Vagina (tissue), 2 donors: Measurements from ENCODE around the gene GRAMD1B. TPM values are rescaled to one million over a fixed set of nuclear protein-coding genes. Genes with fewer than 3 reads are reported as not detected.
A peak's percentile ranks its signal among the peaks of the same experiment; 100 is the strongest.

Source experiments
- DNase-seq, 2 donors: peaks; one replicate each; pipeline ENCODE4 v3.0.0-alpha.2; 2017; ENCODE audit errors: extremely low spot score in 2 of 2
- H3K27ac ChIP-seq: fragments of 200-600 bp; sonication (generic); one replicate; pipeline ENCODE4 v1.5.1; 2019
- H3K27me3 ChIP-seq: fragments of 200-600 bp; sonication (generic); one replicate; pipeline ENCODE4 v1.5.1; 2019
- H3K36me3 ChIP-seq, 2 donors: fragments of 200-600 bp; sonication (generic); one replicate each; pipeline ENCODE4 v1.5.1; 2017 to 2019
- H3K4me1 ChIP-seq: fragments of 200-600 bp; sonication (generic); one replicate; pipeline ENCODE4 v1.5.1; 2019
- H3K4me3 ChIP-seq, 2 donors: fragments of 200-600 bp; sonication (generic); 1 replicate in 1 of 2; 2 replicates in 1 of 2; pipeline ENCODE4 v1.5.1; 2016 to 2019
- H3K9me3 ChIP-seq: fragments of 200-600 bp; sonication (generic); one replicate; pipeline ENCODE4 v1.5.1; 2019
- POLR2A ChIP-seq, 2 donors: fragments of 450-650 bp; IDR thresholded peaks; one replicate each; pipeline ENCODE4 v1.6.1; 2017; ENCODE audit warnings: antibody characterized with exemption in 2 of 2, mild to moderate bottlenecking in 2 of 2, moderate library complexity in 2 of 2
- POLR2AphosphoS5 ChIP-seq, 2 donors: sonication (generic); formaldehyde crosslinking; IDR thresholded peaks; one replicate each; pipeline ENCODE4 v1.9.0; 2017; ENCODE audit warnings: antibody characterized with exemption in 2 of 2, mild to moderate bottlenecking in 2 of 2, low read depth in 1 of 2; ENCODE audit not compliant: insufficient read depth in 1 of 2
- intact Hi-C: fragments of 100-400 bp; cut with DNase I; formaldehyde crosslinking; loops from one replicate; pipeline ENCODE4 v1.15.1; 2023
- total RNA-seq: library from RNA; depleted of rRNA; stranded (reverse); fragments of >200 nt; gene quantifications from one replicate; pipeline ENCODE4 v1.2.3, GENCODE V29; 2016
- TF ChIP-seq, protein P1 (sequence below), 3 experiments: fragments of 450-650 bp in 2 of 3; fragments of 200-600 bp in 1 of 3; sonication (generic) in 1 of 3; IDR thresholded peaks; one replicate each; pipeline ENCODE4 v1.5.1; 2017 to 2019; ENCODE audit warnings: antibody characterized with exemption in 3 of 3, mild to moderate bottlenecking in 2 of 3, moderate library complexity in 2 of 3

Gene GRAMD1B
- total RNA-seq, 1 donor from 2014 or later, result 4.9 TPM

DNA sequence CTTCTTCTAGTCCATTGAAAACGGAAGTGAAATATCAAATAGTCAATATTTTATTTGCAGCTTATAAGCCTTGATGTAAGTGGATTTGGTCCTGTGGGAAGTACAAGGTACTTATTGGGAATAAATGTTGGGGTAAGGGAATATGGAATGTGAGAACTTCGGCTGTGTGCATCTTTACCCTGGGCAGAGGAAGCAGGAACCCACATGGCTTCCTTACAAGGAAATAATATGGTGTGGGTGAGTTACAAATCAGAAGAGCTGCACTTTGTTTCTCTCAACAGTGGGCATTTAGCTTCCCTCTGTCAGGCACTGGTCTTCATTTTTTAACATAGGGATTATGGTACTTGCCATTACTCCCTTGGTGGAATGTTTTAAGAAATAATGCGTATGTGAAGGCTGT is 146.4 kb downstream of the GRAMD1B start:
- no peak overlapping the region for H3K4me3 ChIP-seq
- no peaks in the 10 kb centered on the region for H3K27me3 ChIP-seq
- H3K36me3 ChIP-seq, result no peaks in the 10 kb centered on the region
- no peaks in the 10 kb centered on the region for H3K9me3 ChIP-seq
- H3K27ac ChIP-seq, result no peak overlapping the region
- DNase-seq, result no peak
- TF ChIP-seq, protein P1, sequence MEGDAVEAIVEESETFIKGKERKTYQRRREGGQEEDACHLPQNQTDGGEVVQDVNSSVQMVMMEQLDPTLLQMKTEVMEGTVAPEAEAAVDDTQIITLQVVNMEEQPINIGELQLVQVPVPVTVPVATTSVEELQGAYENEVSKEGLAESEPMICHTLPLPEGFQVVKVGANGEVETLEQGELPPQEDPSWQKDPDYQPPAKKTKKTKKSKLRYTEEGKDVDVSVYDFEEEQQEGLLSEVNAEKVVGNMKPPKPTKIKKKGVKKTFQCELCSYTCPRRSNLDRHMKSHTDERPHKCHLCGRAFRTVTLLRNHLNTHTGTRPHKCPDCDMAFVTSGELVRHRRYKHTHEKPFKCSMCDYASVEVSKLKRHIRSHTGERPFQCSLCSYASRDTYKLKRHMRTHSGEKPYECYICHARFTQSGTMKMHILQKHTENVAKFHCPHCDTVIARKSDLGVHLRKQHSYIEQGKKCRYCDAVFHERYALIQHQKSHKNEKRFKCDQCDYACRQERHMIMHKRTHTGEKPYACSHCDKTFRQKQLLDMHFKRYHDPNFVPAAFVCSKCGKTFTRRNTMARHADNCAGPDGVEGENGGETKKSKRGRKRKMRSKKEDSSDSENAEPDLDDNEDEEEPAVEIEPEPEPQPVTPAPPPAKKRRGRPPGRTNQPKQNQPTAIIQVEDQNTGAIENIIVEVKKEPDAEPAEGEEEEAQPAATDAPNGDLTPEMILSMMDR (IDR thresholded peaks at IDR 0.05), result no peak
- TF ChIP-seq POLR2AphosphoS5 (IDR thresholded peaks at IDR 0.05; ENCODE audit: insufficient read depth in 1 of 2, low read depth in 1 of 2), result no peak
- H3K4me1 ChIP-seq, result no peaks in the 10 kb centered on the region
- intact Hi-C loops, result no loop called here

DNA sequence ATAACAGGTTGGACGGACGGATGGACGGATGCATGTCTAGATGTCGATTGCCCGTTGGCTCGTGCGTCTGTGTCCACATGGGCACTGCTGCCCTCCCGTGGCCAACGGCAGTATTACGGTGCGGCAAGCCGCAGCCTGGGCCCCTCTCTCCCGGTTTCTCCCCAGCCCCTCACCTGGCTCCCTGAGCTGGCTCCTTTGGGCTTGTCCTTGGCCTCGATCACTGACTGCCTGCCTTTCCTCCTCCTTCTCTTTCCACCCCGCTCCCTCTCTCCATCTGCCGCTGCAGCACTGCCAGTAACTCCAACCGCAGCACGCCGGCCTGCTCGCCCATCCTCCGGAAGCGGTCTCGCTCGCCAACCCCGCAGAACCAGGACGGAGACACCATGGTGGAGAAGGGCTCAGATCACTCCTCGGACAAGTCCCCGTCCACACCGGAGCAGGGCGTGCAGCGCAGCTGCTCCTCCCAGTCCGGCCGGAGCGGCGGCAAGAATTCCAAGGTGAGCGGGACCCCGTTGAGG is 147.1 kb downstream of the GRAMD1B start:
- no peak overlapping the region for H3K4me3 ChIP-seq
- no peaks in the 10 kb centered on the region for H3K27me3 ChIP-seq
- no peak for DNase-seq
- TF ChIP-seq, protein P1 (IDR thresholded peaks at IDR 0.05), result peak; percentile 64 to 73 (median 73)
- TF ChIP-seq POLR2AphosphoS5 (IDR thresholded peaks at IDR 0.05; ENCODE audit: insufficient read depth in 1 of 2, low read depth in 1 of 2), result no peak
- TF ChIP-seq POLR2A (IDR thresholded peaks at IDR 0.05), result no peak
- H3K27ac ChIP-seq, result no peak overlapping the region
- no peaks in the 10 kb centered on the region for H3K9me3 ChIP-seq
- no peaks in the 10 kb centered on the region for H3K36me3 ChIP-seq
- no peaks in the 10 kb centered on the region for H3K4me1 ChIP-seq
- intact Hi-C loops, result no loop called here

DNA sequence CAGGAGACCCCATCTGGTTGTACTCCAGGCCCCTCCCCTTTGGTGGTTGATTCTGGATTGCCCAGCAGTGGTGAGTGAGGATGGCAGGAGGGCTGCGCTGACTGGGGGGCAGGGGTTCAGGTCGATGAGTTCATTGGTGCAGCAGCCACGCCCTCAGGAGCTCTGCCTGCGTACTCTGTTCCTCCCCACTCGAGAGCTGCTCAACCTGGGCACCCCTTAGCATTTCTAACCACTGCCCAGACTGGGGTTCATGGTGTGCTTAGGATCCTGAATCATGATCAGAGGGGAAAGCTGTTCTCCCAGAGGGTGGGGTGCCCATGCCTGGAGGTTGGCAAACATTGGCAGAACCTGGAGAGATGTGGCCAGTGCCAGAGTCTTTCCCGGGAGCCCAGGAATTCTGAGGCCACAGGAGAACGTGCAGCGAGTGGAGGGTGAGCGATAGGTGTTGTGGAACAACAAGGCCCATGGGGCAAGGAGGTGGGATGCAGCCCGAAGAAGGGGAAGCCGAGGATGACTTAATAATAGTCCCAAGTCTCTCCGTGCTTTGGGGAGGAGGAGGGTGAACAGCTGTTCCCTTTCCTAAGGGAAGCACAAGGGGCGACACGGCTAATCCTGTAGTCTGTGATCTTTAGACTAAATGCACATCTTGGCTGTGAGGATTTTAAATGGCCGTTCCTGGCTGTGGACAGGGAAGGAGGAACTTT is 148.9 kb downstream of the GRAMD1B start:
- Histone ChIP-seq H3K9me3 (no peaks in the 10 kb centered on the region), H3K4me1 (no peaks in the 10 kb centered on the region), H3K27me3 (no peaks in the 10 kb centered on the region), H3K27ac (no peak overlapping the region), H3K36me3 (no peaks in the 10 kb centered on the region), H3K4me3 (no peak overlapping the region)
- intact Hi-C loops, result no loop called here
- TF ChIP-seq, protein P1 (IDR thresholded peaks at IDR 0.05), result no peak
- TF ChIP-seq POLR2AphosphoS5 (IDR thresholded peaks at IDR 0.05; ENCODE audit: insufficient read depth in 1 of 2, low read depth in 1 of 2), result no peak
- no peak for TF ChIP-seq POLR2A (IDR thresholded peaks at IDR 0.05)
- DNase-seq, result no peak

DNA sequence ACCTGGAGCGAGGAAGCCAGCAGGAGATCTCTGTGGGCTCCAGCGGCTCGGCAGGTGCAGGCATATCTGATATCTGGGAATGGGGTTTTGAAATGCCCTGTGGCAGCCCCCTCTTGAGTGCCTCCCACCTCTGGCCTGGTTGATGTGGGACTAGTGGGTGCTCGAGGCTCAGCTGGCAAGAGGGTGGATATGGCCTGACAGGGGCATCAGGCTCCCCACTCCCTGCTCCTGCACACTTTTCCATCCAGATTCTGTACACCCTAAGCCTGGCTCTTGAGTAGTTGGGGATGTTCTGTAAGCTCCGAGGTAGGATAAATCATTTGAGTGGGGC is 149.4 kb downstream of the GRAMD1B start:
- H3K27me3 ChIP-seq, result no peaks in the 10 kb centered on the region
- no peak overlapping the region for H3K4me3 ChIP-seq
- intact Hi-C loops, result no loop called here
- H3K27ac ChIP-seq, result no peak overlapping the region
- TF ChIP-seq, protein P1 (IDR thresholded peaks at IDR 0.05), result no peak
- no peak for TF ChIP-seq POLR2A (IDR thresholded peaks at IDR 0.05)
- no peaks in the 10 kb centered on the region for H3K9me3 ChIP-seq
- no peak for DNase-seq
- no peaks in the 10 kb centered on the region for H3K36me3 ChIP-seq
- H3K4me1 ChIP-seq, result no peaks in the 10 kb centered on the region

DNA sequence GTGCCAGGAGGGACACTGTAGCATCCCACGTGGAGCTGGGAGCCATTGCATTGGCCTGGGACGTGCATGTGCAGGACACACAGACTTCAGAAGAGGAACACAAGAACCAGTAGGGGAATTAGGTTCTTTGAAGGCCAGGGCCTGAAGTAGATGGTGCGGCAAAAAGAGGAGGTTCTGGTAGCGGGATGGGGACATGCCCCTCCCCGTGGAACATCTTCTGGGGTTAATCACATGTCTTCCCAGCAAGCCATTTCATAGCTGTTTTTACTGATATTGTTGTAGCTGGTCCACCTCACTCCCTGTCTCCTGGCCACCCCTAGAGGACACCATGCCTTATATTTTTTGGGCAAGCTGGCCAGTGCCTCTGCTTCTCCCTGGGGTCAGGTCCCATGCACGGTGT is 150.1 kb downstream of the GRAMD1B start:
- H3K27me3 ChIP-seq, result no peaks in the 10 kb centered on the region
- H3K9me3 ChIP-seq, result no peaks in the 10 kb centered on the region
- no peak overlapping the region for H3K4me3 ChIP-seq
- no peak overlapping the region for H3K27ac ChIP-seq
- H3K4me1 ChIP-seq, result peaks cover 2% of the 10 kb centered on the region
- H3K36me3 ChIP-seq, result no peaks in the 10 kb centered on the region
- no peak for TF ChIP-seq POLR2AphosphoS5 (IDR thresholded peaks at IDR 0.05; ENCODE audit: insufficient read depth in 1 of 2, low read depth in 1 of 2)
- no peak for TF ChIP-seq POLR2A (IDR thresholded peaks at IDR 0.05)
- TF ChIP-seq, protein P1 (IDR thresholded peaks at IDR 0.05), result no peak
- intact Hi-C loops, result no loop called here
- DNase-seq, result no peak
